ENCODE results near the gene CAMK1D. TPM values are rescaled to one million over a fixed set of nuclear protein-coding genes. Genes with fewer than 3 reads are reported as not detected.
A peak's percentile ranks its signal among the peaks of the same experiment; 100 is the strongest.

Gene CAMK1D
- total and polyA plus RNA-seq, 2 donors (not counting 3 experiments of a cell fraction or from before 2014, with no cell fraction given) = 0.37 to 4.2 TPM

- Histone ChIP-seq H3K4me1 (ENCODE audit: control insufficient read depth, extremely low read depth, insufficient read depth, low read length) (no peaks in the 10 kb centered on the region), H3K4me3 (replicated peaks in 1 of 3; ENCODE audit: insufficient read depth in 1 of 3, low read depth in 1 of 3, low read length in 3 of 3) (no peak overlapping the region), H3K9me3 (replicated peaks; ENCODE audit: control insufficient read depth, insufficient read depth, low read length) (no peaks in the 10 kb centered on the region), H4K20me1 (replicated peaks; ENCODE audit: control insufficient read depth, extremely low read depth, insufficient read depth, low read length) (no peaks in the 10 kb centered on the region), H3K9ac (replicated peaks; ENCODE audit: extremely low read depth, insufficient read depth, low read length) (no peak overlapping the region), H3K27ac (ENCODE audit: insufficient read depth, low read depth, low read length) (no peak overlapping the region), H3K9me1 (replicated peaks; ENCODE audit: control insufficient read depth, extremely low read depth, insufficient read depth, low read length) (no peaks in the 10 kb centered on the region), H3K36me3 (ENCODE audit: control insufficient read depth in 2 of 2, extremely low read depth in 1 of 2, insufficient read depth in 2 of 2, low read length in 2 of 2) (no peaks in the 10 kb centered on the region), H3K79me2 (ENCODE audit: control insufficient read depth, insufficient read depth, low read length) (no peaks in the 10 kb centered on the region), H3K27me3 (ENCODE audit: control insufficient read depth in 2 of 2, insufficient read depth in 2 of 2, low read length in 2 of 2) (peaks cover 0 to 2% of the 10 kb centered on the region in 2 experiments), H2AFZ (ENCODE audit: low read depth, low read length) (no peak overlapping the region), H3K4me2 (ENCODE audit: insufficient read depth, low read length) (no peak overlapping the region)
- intact Hi-C loops (cut with micrococcal nuclease) = no loop called here
- dilution Hi-C loops (cut with MboI; ENCODE audit: extremely low pct_ligation_motif_present, low sequenced_read_pairs) = no loop called here
- no TSS peak for BruUV-seq (replicated peaks)
- CTCF ChIA-PET = no interaction called here
- POLR2A ChIA-PET = no interaction called here
- no peak for FAIRE-seq
- DNase-seq (ENCODE audit: low read depth, low spot score) = peak; percentile 34
- TF ChIP-seq EZH2 (IDR thresholded peaks at IDR 0.05; ENCODE audit: borderline replicate concordance, low read depth, low read length, severe bottlenecking) (no peak), MAX (IDR thresholded peaks at IDR 0.05; ENCODE audit: insufficient read depth, insufficient read length) (no peak), FOS (IDR thresholded peaks at IDR 0.05; ENCODE audit: borderline replicate concordance, insufficient read depth, low read length) (no peak), JUN (IDR thresholded peaks at IDR 0.05; ENCODE audit: borderline replicate concordance, insufficient read depth, insufficient read length, low read depth) (no peak), GATA2 (IDR thresholded peaks at IDR 0.05; ENCODE audit: insufficient read depth, insufficient read length, low read depth, low read length) (no peak), MYC (IDR thresholded peaks at IDR 0.05; ENCODE audit: low read depth, low read length) (no peak), POLR2AphosphoS5 (IDR thresholded peaks at IDR 0.05; ENCODE audit: insufficient read depth, low read depth, low read length) (no peak), POLR2A (IDR thresholded peaks at IDR 0.05; ENCODE audit: low read depth, low read length) (no peak)
- TF ChIP-seq, protein P1, sequence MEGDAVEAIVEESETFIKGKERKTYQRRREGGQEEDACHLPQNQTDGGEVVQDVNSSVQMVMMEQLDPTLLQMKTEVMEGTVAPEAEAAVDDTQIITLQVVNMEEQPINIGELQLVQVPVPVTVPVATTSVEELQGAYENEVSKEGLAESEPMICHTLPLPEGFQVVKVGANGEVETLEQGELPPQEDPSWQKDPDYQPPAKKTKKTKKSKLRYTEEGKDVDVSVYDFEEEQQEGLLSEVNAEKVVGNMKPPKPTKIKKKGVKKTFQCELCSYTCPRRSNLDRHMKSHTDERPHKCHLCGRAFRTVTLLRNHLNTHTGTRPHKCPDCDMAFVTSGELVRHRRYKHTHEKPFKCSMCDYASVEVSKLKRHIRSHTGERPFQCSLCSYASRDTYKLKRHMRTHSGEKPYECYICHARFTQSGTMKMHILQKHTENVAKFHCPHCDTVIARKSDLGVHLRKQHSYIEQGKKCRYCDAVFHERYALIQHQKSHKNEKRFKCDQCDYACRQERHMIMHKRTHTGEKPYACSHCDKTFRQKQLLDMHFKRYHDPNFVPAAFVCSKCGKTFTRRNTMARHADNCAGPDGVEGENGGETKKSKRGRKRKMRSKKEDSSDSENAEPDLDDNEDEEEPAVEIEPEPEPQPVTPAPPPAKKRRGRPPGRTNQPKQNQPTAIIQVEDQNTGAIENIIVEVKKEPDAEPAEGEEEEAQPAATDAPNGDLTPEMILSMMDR (IDR thresholded peaks at IDR 0.05; ENCODE audit: extremely low read depth in 1 of 2, insufficient read depth in 1 of 2, low read depth in 1 of 2, low read length in 2 of 2) = no peak
Observed at GRCh38 chr10:12391206-12391605, 41.9 kb downstream of the CAMK1D start.

Data from endothelial cell of umbilical vein (primary cell).